Calu3 (cell line): ENCODE measurements around the gene NDUFAB1. TPM values are rescaled to one million over a fixed set of nuclear protein-coding genes. Genes with fewer than 3 reads are reported as not detected.

Experiments
- BruUV-seq: library from RNA; stranded (reverse); fragments of 400-500 nt; replicated peaks from 2 replicates; lab custom pipeline; 2021; lab: Mats Ljungman, UMichigan
- CTCF ChIA-PET: fragments of 300-600 bp; sonication (Branson Sonifier 250); formaldehyde crosslinking; loops from one replicate; lab custom pipeline; 2022; ENCODE audit warnings: antibody characterized with exemption; lab: Charles Lee
- DNase-seq: peaks from one replicate; pipeline ENCODE4 v3.0.0; 2022
- H3K27ac Mint-ChIP-seq: one replicate; pipeline ENCODE4 v1.8.0; 2022; ENCODE audit warnings: mixed read lengths; ENCODE audit not compliant: unreplicated experiment
- H3K27me3 Mint-ChIP-seq: one replicate; pipeline ENCODE4 v1.8.0; 2022; ENCODE audit warnings: mixed read lengths; ENCODE audit not compliant: unreplicated experiment
- H3K36me3 Mint-ChIP-seq: one replicate; pipeline ENCODE4 v1.8.0; 2022; ENCODE audit warnings: mild to moderate bottlenecking, moderate library complexity, mixed read lengths; ENCODE audit not compliant: insufficient read depth, unreplicated experiment
- H3K4me1 Mint-ChIP-seq: one replicate; pipeline ENCODE4 v1.8.0; 2022; ENCODE audit warnings: mild to moderate bottlenecking, low read depth, mixed read lengths; ENCODE audit not compliant: unreplicated experiment
- H3K4me3 Mint-ChIP-seq: one replicate; pipeline ENCODE4 v1.8.0; 2022; ENCODE audit warnings: mild to moderate bottlenecking, low read depth, moderate library complexity, mixed read lengths; ENCODE audit not compliant: unreplicated experiment
- H3K9me3 Mint-ChIP-seq: one replicate; pipeline ENCODE4 v1.8.0; 2022; ENCODE audit warnings: low read depth, mixed read lengths; ENCODE audit not compliant: unreplicated experiment
- CTCF ChIP-seq: fragments of 200-600 bp; IDR thresholded peaks from one replicate; pipeline ENCODE4 v1.8.0; 2022; ENCODE audit warnings: antibody characterized with exemption; ENCODE audit not compliant: unreplicated experiment
- intact Hi-C: fragments of 100-400 bp; cut with micrococcal nuclease; formaldehyde crosslinking; loops from one replicate; pipeline ENCODE4 v1.10.0; 2022; ENCODE audit not compliant: unreplicated experiment
- total RNA-seq: library from RNA; stranded (reverse); gene quantifications from 2 replicates; pipeline ENCODE4 v1.2.3, GENCODE V29; 2022

NDUFAB1 gene
- total RNA-seq, 1 experiment from 2014 or later = 143 TPM

GRCh38 chr16:23532448-23532847 lies 63.7 kb downstream of the NDUFAB1 start:
- intact Hi-C loops = no loop called here
- peaks cover 23% of the 10 kb centered on the region for H3K36me3 Mint-ChIP-seq
- no peak overlapping the region for H3K4me3 Mint-ChIP-seq
- no peaks in the 10 kb centered on the region for H3K27me3 Mint-ChIP-seq
- no peak for DNase-seq
- no peak overlapping the region for H3K27ac Mint-ChIP-seq
- no peak for TF ChIP-seq CTCF
- CTCF ChIA-PET = interaction anchor here (0.6 kb wide), 1 partner anchor 11 kb away, joined by 3 read pairs; no protein-coding TSS in a partner anchor
- BruUV-seq = no TSS peak
- no peaks in the 10 kb centered on the region for H3K9me3 Mint-ChIP-seq
- H3K4me1 Mint-ChIP-seq = no peaks in the 10 kb centered on the region

Other genes with a start within 250 kb of the NDUFAB1 start
- 28.2 and 29.4 TPM in 2 replicates for gene COG7, start 143.1 kb downstream of the NDUFAB1 start, total RNA-seq
- 81.6 and 90.4 TPM in 2 replicates for gene GGA2, start 85.8 kb downstream of the NDUFAB1 start, total RNA-seq
- 45.9 and 46.9 TPM in 2 replicates for gene EARS2, start 39.0 kb downstream of the NDUFAB1 start, total RNA-seq
- gene UBFD1, start 38.6 kb downstream of the NDUFAB1 start, total RNA-seq = 121 and 125 TPM in 2 replicates
- gene PALB2, start 45.0 kb upstream of the NDUFAB1 start, total RNA-seq = 28.0 and 30.6 TPM in 2 replicates
- 152 and 155 TPM in 2 replicates for gene DCTN5, start 45.1 kb upstream of the NDUFAB1 start, total RNA-seq
- 122 and 136 TPM in 2 replicates for gene PLK1, start 82.6 kb upstream of the NDUFAB1 start, total RNA-seq
- 3.2 and 9.3 TPM in 2 replicates for gene ERN2, start 116.9 kb upstream of the NDUFAB1 start, total RNA-seq
- not detected in 2 replicates for gene CHP2, start 158.7 kb upstream of the NDUFAB1 start, total RNA-seq
- gene PRKCB, start 239.7 kb upstream of the NDUFAB1 start, total RNA-seq = not detected in 2 replicates